ENCODE results near the gene FHAD1. TPM values are rescaled to one million over a fixed set of nuclear protein-coding genes. Genes with fewer than 3 reads are reported as not detected.

The FHAD1 gene
- total and polyA plus RNA-seq, 9 donors: 0.82 to 2.1 (median 1.3) TPM

GRCh38 chr1:15259622-15260007 lies 12.6 kb downstream of the FHAD1 start:
- H3K4me3 ChIP-seq (ENCODE audit: low read length): no peak overlapping the region
- peaks cover 2% of the 10 kb centered on the region for H3K9me3 ChIP-seq (replicated peaks; ENCODE audit: control insufficient read depth, low read depth, low read length)
- H3K4me1 ChIP-seq (ENCODE audit: control insufficient read depth, insufficient read depth, low read length): no peaks in the 10 kb centered on the region
- no peaks in the 10 kb centered on the region for H3K27me3 ChIP-seq (ENCODE audit: control insufficient read depth, insufficient read depth, low read length)
- 80% methylated on average over 8 of the region's 9 CpGs for WGBS (ENCODE audit: insufficient coverage)
- no peaks in the 10 kb centered on the region for H3K36me3 ChIP-seq (ENCODE audit: control insufficient read depth, insufficient read depth, low read length)
- DNase-seq: no peak
- no peak overlapping the region for H3K27ac ChIP-seq (ENCODE audit: low read length)

GRCh38 chr1:15260418-15261154 lies 13.6 kb downstream of the FHAD1 start:
- WGBS (ENCODE audit: insufficient coverage): 66% methylated on average over 10 of the region's 12 CpGs

DNA sequence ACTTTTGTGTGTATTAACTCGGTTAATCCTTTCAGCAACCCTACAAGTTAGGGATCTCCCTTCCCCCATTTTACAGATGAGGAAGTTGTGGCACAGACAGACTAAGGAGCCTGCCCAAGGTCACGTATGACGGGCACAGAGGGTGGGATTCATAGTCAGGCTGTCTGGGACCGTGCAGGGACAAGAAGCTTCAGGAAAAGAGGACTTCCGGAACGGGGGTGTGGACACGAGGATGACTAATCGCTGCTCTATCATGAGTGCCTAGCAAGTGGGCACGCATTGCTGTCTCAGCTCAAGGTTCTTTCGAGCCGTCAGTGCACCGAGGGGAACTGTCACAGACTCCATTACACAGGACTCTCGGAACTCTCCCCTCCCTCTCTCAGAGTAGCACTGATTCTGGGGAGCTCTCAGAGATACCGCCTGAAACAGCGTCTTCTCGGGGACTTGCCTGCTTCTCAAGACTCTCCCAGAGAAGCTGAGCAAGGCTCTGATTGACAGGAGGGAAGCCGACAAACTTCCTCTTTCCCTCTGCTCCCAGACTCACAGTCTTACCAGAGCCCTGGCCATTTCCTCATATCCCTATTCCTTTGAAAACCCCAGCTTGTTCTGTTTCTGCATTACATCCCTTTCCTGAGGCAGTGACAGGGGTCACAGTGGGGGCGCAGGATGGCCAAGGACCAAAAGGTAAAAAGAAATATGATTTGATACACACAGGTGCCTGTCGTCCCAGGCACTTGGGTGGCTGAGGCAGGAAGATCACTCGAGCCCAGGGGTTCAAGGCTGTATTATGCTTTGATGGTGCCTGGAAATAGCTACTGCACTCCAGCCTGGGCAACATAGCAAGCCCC lies 14.4 kb downstream of the FHAD1 start:
- Histone ChIP-seq H3K4me1 (ENCODE audit: control insufficient read depth, insufficient read depth, low read length) (no peaks in the 10 kb centered on the region), H3K27me3 (ENCODE audit: control insufficient read depth, insufficient read depth, low read length) (no peaks in the 10 kb centered on the region), H3K9me3 (replicated peaks; ENCODE audit: control insufficient read depth, low read depth, low read length) (peaks cover 6% of the 10 kb centered on the region), H3K27ac (ENCODE audit: low read length) (peak overlapping the region; percentile 51), H3K4me3 (ENCODE audit: low read length) (no peak overlapping the region), H3K36me3 (ENCODE audit: control insufficient read depth, insufficient read depth, low read length) (no peaks in the 10 kb centered on the region)
- peak; percentile 68 for DNase-seq
- WGBS (ENCODE audit: insufficient coverage): 59% methylated on average over 16 of the region's 20 CpGs

More at GRCh38 chr1:15260418-15261154, 13.6 kb downstream of the FHAD1 start:
- no peak overlapping the region for H3K27ac ChIP-seq (ENCODE audit: low read length)
- DNase-seq: no peak
- no peaks in the 10 kb centered on the region for H3K36me3 ChIP-seq (ENCODE audit: control insufficient read depth, insufficient read depth, low read length)
- no peaks in the 10 kb centered on the region for H3K27me3 ChIP-seq (ENCODE audit: control insufficient read depth, insufficient read depth, low read length)
- H3K4me1 ChIP-seq (ENCODE audit: control insufficient read depth, insufficient read depth, low read length): no peaks in the 10 kb centered on the region
- peaks cover 4% of the 10 kb centered on the region for H3K9me3 ChIP-seq (replicated peaks; ENCODE audit: control insufficient read depth, low read depth, low read length)
- no peak overlapping the region for H3K4me3 ChIP-seq (ENCODE audit: low read length)

DNA sequence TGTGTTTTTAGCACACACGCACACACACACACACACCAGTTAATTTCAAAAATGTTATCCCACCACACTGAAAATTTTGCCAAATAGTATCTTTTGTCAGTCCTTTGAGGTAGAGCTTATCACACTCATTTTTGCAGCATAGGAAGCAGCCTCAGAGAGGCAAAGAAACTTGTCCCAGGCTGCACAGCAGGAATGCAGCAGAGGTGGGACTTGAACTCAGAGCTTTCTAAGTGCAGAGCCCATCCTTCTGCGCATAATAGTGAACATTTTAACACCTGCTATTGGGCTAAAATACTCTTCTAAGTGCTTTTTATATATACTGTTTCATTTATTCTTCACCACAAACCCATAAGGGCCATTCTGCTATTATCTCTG lies 15.0 kb downstream of the FHAD1 start:
- H3K9me3 ChIP-seq (replicated peaks; ENCODE audit: control insufficient read depth, low read depth, low read length): peaks cover 6% of the 10 kb centered on the region
- no peak overlapping the region for H3K4me3 ChIP-seq (ENCODE audit: low read length)
- no peaks in the 10 kb centered on the region for H3K4me1 ChIP-seq (ENCODE audit: control insufficient read depth, insufficient read depth, low read length)
- no peaks in the 10 kb centered on the region for H3K36me3 ChIP-seq (ENCODE audit: control insufficient read depth, insufficient read depth, low read length)
- H3K27me3 ChIP-seq (ENCODE audit: control insufficient read depth, insufficient read depth, low read length): no peaks in the 10 kb centered on the region
- no peak for DNase-seq
- WGBS (ENCODE audit: insufficient coverage): no CpG with 5 or more reads among the region's 2 CpGs
- no peak overlapping the region for H3K27ac ChIP-seq (ENCODE audit: low read length)

DNA sequence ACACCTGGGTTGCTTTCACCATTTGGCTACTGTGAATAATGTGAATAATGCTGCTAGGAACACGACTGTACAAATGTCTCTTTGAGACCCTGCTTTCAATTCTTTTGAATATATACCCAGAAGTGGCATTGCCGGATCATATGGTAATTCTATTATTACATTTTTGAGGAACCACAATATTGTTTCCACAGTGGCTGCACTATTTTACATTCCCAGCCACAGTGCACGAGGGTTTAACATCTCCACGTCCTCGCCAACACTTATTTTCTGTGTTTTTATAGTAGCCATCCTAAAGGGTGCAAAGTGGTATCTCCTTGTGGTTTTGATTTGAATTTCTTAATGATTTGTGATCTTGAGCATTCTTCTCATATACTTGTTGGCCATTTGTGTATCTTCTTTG lies 15.7 kb downstream of the FHAD1 start:
- Histone ChIP-seq H3K27ac (ENCODE audit: low read length) (no peak overlapping the region), H3K4me1 (ENCODE audit: control insufficient read depth, insufficient read depth, low read length) (no peaks in the 10 kb centered on the region), H3K27me3 (ENCODE audit: control insufficient read depth, insufficient read depth, low read length) (no peaks in the 10 kb centered on the region), H3K36me3 (ENCODE audit: control insufficient read depth, insufficient read depth, low read length) (no peaks in the 10 kb centered on the region), H3K4me3 (ENCODE audit: low read length) (no peak overlapping the region), H3K9me3 (replicated peaks; ENCODE audit: control insufficient read depth, low read depth, low read length) (peaks cover 6% of the 10 kb centered on the region)
- no CpG with 5 or more reads among the region's 5 CpGs for WGBS (ENCODE audit: insufficient coverage)
- peak; percentile 24 for DNase-seq

GRCh38 chr1:15264769-15265168 lies 17.7 kb downstream of the FHAD1 start:
- peaks cover 6% of the 10 kb centered on the region for H3K9me3 ChIP-seq (replicated peaks; ENCODE audit: control insufficient read depth, low read depth, low read length)
- no peak overlapping the region for H3K27ac ChIP-seq (ENCODE audit: low read length)
- no peak for DNase-seq
- no peak overlapping the region for H3K4me3 ChIP-seq (ENCODE audit: low read length)
- no peaks in the 10 kb centered on the region for H3K27me3 ChIP-seq (ENCODE audit: control insufficient read depth, insufficient read depth, low read length)
- WGBS (ENCODE audit: insufficient coverage): no CpG with 5 or more reads among the region's 2 CpGs
- no peaks in the 10 kb centered on the region for H3K36me3 ChIP-seq (ENCODE audit: control insufficient read depth, insufficient read depth, low read length)
- no peaks in the 10 kb centered on the region for H3K4me1 ChIP-seq (ENCODE audit: control insufficient read depth, insufficient read depth, low read length)

DNA sequence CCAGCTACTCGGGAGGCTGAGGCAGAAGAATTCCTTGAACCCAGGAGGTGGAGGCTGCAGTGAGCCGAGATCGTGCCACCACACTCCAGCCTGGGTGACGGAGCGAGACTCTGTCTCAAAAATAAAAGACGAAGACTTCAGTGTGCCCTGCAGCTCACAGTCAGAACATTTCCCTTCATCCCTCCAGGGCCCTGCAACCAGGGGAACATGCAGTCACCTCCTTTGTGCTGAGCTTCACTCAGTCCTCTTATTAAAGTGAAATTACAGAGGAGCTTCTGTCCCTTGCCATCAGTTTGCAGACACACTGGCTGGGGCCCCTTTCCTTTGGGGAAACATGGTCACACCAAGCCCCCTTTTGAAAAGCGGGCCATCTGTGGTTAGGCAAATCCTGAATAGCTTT lies 24.2 kb downstream of the FHAD1 start:
- no peak for DNase-seq
- H3K36me3 ChIP-seq (ENCODE audit: control insufficient read depth, insufficient read depth, low read length): no peaks in the 10 kb centered on the region

DNA sequence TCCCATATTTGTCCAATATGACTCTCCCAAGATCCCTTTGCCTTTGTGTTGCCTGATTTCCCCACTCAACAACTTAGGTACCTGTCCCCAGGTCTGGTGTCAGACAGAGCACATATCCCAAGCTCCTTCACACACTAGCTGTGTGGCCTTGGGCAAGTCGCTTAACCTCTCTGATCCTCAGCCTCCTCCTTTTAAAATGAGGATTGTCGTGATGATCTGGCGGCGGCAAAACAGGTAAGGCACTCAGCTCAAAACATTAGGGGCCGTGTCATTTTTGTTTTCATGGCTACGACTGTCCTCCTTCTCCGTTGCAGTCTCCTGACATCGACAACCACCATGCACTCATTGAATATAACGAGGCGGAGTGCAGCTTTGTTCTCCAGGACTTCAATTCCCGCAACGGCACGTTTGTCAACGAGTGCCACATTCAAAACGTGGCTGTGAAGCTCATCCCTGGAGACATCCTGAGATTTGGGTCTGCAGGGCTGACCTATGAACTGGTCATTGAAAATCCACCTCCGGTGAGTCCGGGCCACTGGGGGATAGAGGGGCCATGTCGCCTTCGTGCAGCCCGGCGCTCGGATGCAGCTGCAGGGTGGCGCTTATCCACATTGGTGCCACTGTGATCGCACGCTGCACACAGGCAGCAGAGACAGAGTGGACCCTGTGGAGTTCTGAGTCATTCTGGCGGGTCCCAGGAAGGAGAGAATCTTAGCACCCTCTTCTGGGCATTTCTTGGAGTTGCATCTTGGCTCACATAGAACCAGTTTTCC lies 25.2 kb downstream of the FHAD1 start:
- Histone ChIP-seq H3K27ac (ENCODE audit: low read length) (no peak overlapping the region), H3K36me3 (ENCODE audit: control insufficient read depth, insufficient read depth, low read length) (no peaks in the 10 kb centered on the region), H3K27me3 (ENCODE audit: control insufficient read depth, insufficient read depth, low read length) (peaks cover 2% of the 10 kb centered on the region), H3K4me1 (ENCODE audit: control insufficient read depth, insufficient read depth, low read length) (peaks cover 3% of the 10 kb centered on the region), H3K4me3 (ENCODE audit: low read length) (no peak overlapping the region), H3K9me3 (replicated peaks; ENCODE audit: control insufficient read depth, low read depth, low read length) (no peaks in the 10 kb centered on the region)
- WGBS (ENCODE audit: insufficient coverage): 28% methylated on average over 25 of the region's 26 CpGs
- DNase-seq: peak; percentile 87

More for the DNA sequence above, 24.2 kb downstream of the FHAD1 start:
- Histone ChIP-seq H3K4me1 (ENCODE audit: control insufficient read depth, insufficient read depth, low read length) (peaks cover 3% of the 10 kb centered on the region), H3K9me3 (replicated peaks; ENCODE audit: control insufficient read depth, low read depth, low read length) (no peaks in the 10 kb centered on the region), H3K4me3 (ENCODE audit: low read length) (no peak overlapping the region), H3K27me3 (ENCODE audit: control insufficient read depth, insufficient read depth, low read length) (peaks cover 2% of the 10 kb centered on the region), H3K27ac (ENCODE audit: low read length) (no peak overlapping the region)
- WGBS (ENCODE audit: insufficient coverage): 83% methylated on average over 4 of the region's 7 CpGs

GRCh38 chr1:15272782-15273127 lies 25.7 kb downstream of the FHAD1 start:
- WGBS (ENCODE audit: insufficient coverage): 49% methylated on average over 6 of the region's 7 CpGs
- no peak overlapping the region for H3K4me3 ChIP-seq (ENCODE audit: low read length)
- DNase-seq: no peak

DNA sequence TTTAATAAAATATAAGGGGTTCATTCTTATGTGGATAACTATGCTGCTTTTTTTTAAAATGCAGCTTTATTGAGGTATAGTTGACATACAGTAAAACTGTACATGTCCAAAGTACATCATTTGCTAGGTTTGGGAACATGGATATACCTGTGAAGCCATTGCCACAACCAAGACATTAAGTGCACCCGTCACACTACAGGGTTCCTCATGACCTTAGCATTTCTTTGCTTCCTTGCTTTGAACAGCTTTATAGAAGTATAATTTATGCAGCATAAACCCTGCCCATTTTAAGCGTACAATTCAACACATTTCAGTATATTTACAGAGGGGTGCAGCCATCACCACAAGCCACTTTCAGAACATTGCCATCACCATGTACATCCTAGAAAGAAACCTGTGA lies 26.3 kb downstream of the FHAD1 start:
- no CpG with 5 or more reads among the region's 2 CpGs for WGBS (ENCODE audit: insufficient coverage)
- DNase-seq: no peak
- H3K4me3 ChIP-seq (ENCODE audit: low read length): no peak overlapping the region
- H3K27ac ChIP-seq (ENCODE audit: low read length): no peak overlapping the region
- no peaks in the 10 kb centered on the region for H3K9me3 ChIP-seq (replicated peaks; ENCODE audit: control insufficient read depth, low read depth, low read length)
- H3K27me3 ChIP-seq (ENCODE audit: control insufficient read depth, insufficient read depth, low read length): peaks cover 2% of the 10 kb centered on the region
- H3K36me3 ChIP-seq (ENCODE audit: control insufficient read depth, insufficient read depth, low read length): no peaks in the 10 kb centered on the region
- H3K4me1 ChIP-seq (ENCODE audit: control insufficient read depth, insufficient read depth, low read length): peaks cover 3% of the 10 kb centered on the region

More at GRCh38 chr1:15272782-15273127, 25.7 kb downstream of the FHAD1 start:
- H3K27me3 ChIP-seq (ENCODE audit: control insufficient read depth, insufficient read depth, low read length): peaks cover 2% of the 10 kb centered on the region
- no peaks in the 10 kb centered on the region for H3K9me3 ChIP-seq (replicated peaks; ENCODE audit: control insufficient read depth, low read depth, low read length)
- H3K27ac ChIP-seq (ENCODE audit: low read length): no peak overlapping the region
- H3K4me1 ChIP-seq (ENCODE audit: control insufficient read depth, insufficient read depth, low read length): peaks cover 3% of the 10 kb centered on the region
- no peaks in the 10 kb centered on the region for H3K36me3 ChIP-seq (ENCODE audit: control insufficient read depth, insufficient read depth, low read length)
